ENCODE measurements around the gene ADAMTS14. TPM values are rescaled to one million over a fixed set of nuclear protein-coding genes. Genes with fewer than 3 reads are reported as not detected.

Gene ADAMTS14
- total RNA-seq, 1 donor from 2014 or later = 4.1 TPM

- Mint-ChIP-seq H3K9me3 (no peaks in the 10 kb centered on the region), H3K4me3 (no peak overlapping the region), H3K27me3 (ENCODE audit: low read depth) (no peaks in the 10 kb centered on the region), H3K27ac (peak overlapping the region; percentile 44), H3K4me1 (peaks cover 39% of the 10 kb centered on the region), H3K36me3 (no peaks in the 10 kb centered on the region)
- TF ChIP-seq CTCF (IDR thresholded peaks at IDR 0.05; ENCODE audit: unreplicated experiment) = no peak
- DNase-seq (ENCODE audit: low spot score in 2 of 2, unreplicated experiment in 2 of 2) = no peak
These were observed 11.6 kb downstream of the ADAMTS14 start for GRCh38 chr10:70683940-70684339.

DNA sequence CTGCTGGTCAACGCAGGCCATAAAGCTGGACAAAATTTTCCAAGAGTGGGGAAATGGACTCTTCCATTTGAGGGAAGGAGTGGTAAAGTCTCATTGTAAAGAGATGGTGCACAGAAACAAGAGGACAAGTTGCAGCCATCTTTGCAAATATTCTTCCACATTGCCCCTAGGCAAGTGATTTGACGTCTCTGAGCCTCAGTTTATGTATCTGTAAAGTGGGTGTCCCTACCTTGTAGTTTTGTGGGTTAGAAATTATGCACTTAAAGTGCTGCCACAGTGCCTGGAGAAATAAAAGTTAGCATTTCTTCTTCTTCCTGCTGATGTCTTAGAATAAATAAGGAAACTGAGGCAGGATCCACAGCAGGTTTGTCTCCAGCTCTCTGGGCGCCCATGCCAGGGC is 12.1 kb downstream of the ADAMTS14 start:
- TF ChIP-seq CTCF (IDR thresholded peaks at IDR 0.05; ENCODE audit: unreplicated experiment) = no peak
- Mint-ChIP-seq H3K9me3 (no peaks in the 10 kb centered on the region), H3K27ac (no peak overlapping the region), H3K4me3 (no peak overlapping the region), H3K27me3 (ENCODE audit: low read depth) (no peaks in the 10 kb centered on the region), H3K4me1 (peaks cover 39% of the 10 kb centered on the region), H3K36me3 (no peaks in the 10 kb centered on the region)
- no peak for DNase-seq (ENCODE audit: low spot score in 2 of 2, unreplicated experiment in 2 of 2)

DNA sequence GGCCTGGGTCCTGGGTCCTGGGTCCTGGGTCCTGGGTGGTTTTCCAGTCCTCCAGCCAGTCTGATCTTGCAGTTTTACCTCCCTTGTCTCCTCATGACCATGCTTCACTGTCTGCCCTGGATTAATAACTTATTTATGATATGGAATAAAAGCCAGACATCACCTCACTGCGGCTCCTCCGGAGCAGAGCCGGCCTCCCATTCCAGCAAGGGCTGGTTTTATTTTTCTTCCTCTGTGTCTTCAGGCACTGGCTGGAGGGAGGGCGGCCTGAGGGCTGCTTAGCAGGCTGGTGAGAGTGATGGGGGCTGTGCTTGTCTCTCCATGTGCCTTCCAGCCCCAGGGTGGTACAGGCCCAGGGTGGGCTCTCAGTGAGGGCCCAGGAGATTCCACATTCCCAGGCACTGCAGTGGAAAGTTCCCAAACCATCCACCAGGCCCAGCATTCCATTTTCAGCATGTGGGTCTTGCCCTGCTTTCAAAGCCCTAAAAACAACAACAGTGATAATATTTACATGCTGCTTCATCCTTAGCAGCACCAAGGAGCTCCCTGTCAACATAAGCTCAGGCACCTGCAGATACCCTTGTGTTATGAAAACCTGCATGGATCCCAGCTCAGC is 12.6 kb downstream of the ADAMTS14 start:
- Mint-ChIP-seq H3K27me3 (ENCODE audit: low read depth) (no peaks in the 10 kb centered on the region), H3K36me3 (no peaks in the 10 kb centered on the region), H3K4me1 (peaks cover 39% of the 10 kb centered on the region), H3K27ac (peak overlapping the region; percentile 89), H3K9me3 (no peaks in the 10 kb centered on the region), H3K4me3 (no peak overlapping the region)
- TF ChIP-seq CTCF (IDR thresholded peaks at IDR 0.05; ENCODE audit: unreplicated experiment) = peak; percentile 33
- DNase-seq (ENCODE audit: low spot score in 2 of 2, unreplicated experiment in 2 of 2) = no peak

DNA sequence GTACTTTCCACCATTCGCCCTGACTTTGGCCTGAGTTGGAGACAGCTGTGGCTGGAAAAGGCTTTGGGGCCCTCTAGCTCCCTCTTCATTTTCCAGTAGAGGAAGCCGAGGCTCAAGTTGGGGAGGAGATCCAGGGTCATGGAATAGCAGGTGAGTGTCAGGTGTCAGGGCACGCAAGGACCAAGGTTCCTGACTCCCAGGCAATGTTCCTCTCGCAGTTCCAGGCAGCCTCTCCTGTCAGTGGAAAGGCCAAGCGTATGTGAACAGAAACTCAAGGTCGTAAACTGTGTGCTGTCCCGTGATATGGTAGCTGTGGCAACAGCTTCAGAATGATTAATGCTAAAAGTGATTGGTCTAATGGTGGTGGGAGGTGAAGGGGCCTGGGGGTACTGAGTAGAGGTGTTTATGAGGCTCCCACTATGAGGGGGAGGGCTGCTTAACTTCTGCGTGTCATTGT is 13.2 kb downstream of the ADAMTS14 start:
- Mint-ChIP-seq H3K27ac (peak overlapping the region; percentile 89), H3K4me3 (no peak overlapping the region), H3K4me1 (peaks cover 37% of the 10 kb centered on the region), H3K36me3 (no peaks in the 10 kb centered on the region), H3K9me3 (no peaks in the 10 kb centered on the region), H3K27me3 (ENCODE audit: low read depth) (no peaks in the 10 kb centered on the region)
- no peak for DNase-seq (ENCODE audit: low spot score in 2 of 2, unreplicated experiment in 2 of 2)
- TF ChIP-seq CTCF (IDR thresholded peaks at IDR 0.05; ENCODE audit: unreplicated experiment) = peak; percentile 11

GRCh38 chr10:70688828-70689227 is 16.5 kb downstream of the ADAMTS14 start:
- no peak overlapping the region for H3K4me3 Mint-ChIP-seq
- H3K4me1 Mint-ChIP-seq = peaks cover 17% of the 10 kb centered on the region
- H3K9me3 Mint-ChIP-seq = no peaks in the 10 kb centered on the region
- H3K27ac Mint-ChIP-seq = no peak overlapping the region
- no peak for TF ChIP-seq CTCF (IDR thresholded peaks at IDR 0.05; ENCODE audit: unreplicated experiment)
- H3K36me3 Mint-ChIP-seq = no peaks in the 10 kb centered on the region
- H3K27me3 Mint-ChIP-seq (ENCODE audit: low read depth) = peaks cover 8% of the 10 kb centered on the region
- DNase-seq (ENCODE audit: low spot score in 2 of 2, unreplicated experiment in 2 of 2) = no peak
